GM23338 (cell line): ENCODE data around the gene MRPL38. TPM values are rescaled to one million over a fixed set of nuclear protein-coding genes. Genes with fewer than 3 reads are reported as not detected.

Source experiments
- ATAC-seq: fragments of 200-7000 bp; cut with Tn5 transposase; 3 replicates; pipeline ENCODE4 v1.9.1; 2020
- DNase-seq: peaks from one replicate; pipeline ENCODE4 v3.0.0-alpha.2; 2015; ENCODE audit warnings: low spot score
- H2AFZ ChIP-seq: fragments of 200-600 bp; sonication (generic); 2 replicates; pipeline ENCODE4 v1.8.0; 2016; ENCODE audit warnings: antibody characterized with exemption, mild to moderate bottlenecking, moderate library complexity
- H3F3A ChIP-seq: fragments of 200-600 bp; sonication (generic); replicated peaks from 2 replicates; pipeline ENCODE4 v1.8.0; 2017; ENCODE audit warnings: antibody characterized with exemption, mixed run types, low read depth
- H3K27ac ChIP-seq: fragments of 200-600 bp; sonication (generic); 2 replicates; pipeline ENCODE4 v1.6.1; 2016; ENCODE audit warnings: low read depth
- H3K27me3 ChIP-seq: fragments of 200-600 bp; sonication (generic); 2 replicates; pipeline ENCODE4 v1.8.0; 2016; ENCODE audit warnings: mild to moderate bottlenecking, mixed run types, moderate library complexity; ENCODE audit not compliant: insufficient read depth
- H3K36me3 ChIP-seq: fragments of 200-600 bp; sonication (generic); 2 replicates; pipeline ENCODE4 v1.8.0; 2016; ENCODE audit warnings: mild to moderate bottlenecking; ENCODE audit not compliant: insufficient read depth
- H3K4me1 ChIP-seq: fragments of 200-600 bp; sonication (generic); 2 replicates; pipeline ENCODE4 v1.8.0; 2016; ENCODE audit warnings: mild to moderate bottlenecking, moderate library complexity; ENCODE audit not compliant: insufficient read depth
- H3K4me2 ChIP-seq: fragments of 200-600 bp; sonication (generic); 2 replicates; pipeline ENCODE4 v1.7.1; 2017; ENCODE audit warnings: mixed run types
- H3K4me3 ChIP-seq: fragments of 200-600 bp; sonication (generic); 2 replicates; pipeline ENCODE4 v1.6.1; 2016; ENCODE audit warnings: mixed run types
- H3K79me2 ChIP-seq: fragments of 200-600 bp; sonication (generic); replicated peaks from 2 replicates; pipeline ENCODE4 v1.8.0; 2017; ENCODE audit warnings: mild to moderate bottlenecking; ENCODE audit not compliant: insufficient read depth
- H3K9me2 ChIP-seq: fragments of 200-600 bp; sonication (generic); 2 replicates; pipeline ENCODE4 v1.8.0; 2017; ENCODE audit not compliant: insufficient read depth
- H4K20me1 ChIP-seq: fragments of 200-600 bp; sonication (generic); replicated peaks from 2 replicates; pipeline ENCODE4 v1.8.0; 2017; ENCODE audit warnings: mild to moderate bottlenecking; ENCODE audit not compliant: insufficient read depth
- H3K27ac Mint-ChIP-seq: 2 replicates; pipeline ENCODE4 v1.8.0; 2020; ENCODE audit warnings: inconsistent platforms, mild to moderate bottlenecking, moderate library complexity, mixed read lengths
- H3K27me3 Mint-ChIP-seq: 3 replicates; pipeline ENCODE4 v1.8.0; 2022; ENCODE audit warnings: low read depth, mild to moderate bottlenecking, moderate library complexity, mixed read lengths, inconsistent platforms; ENCODE audit not compliant: insufficient read depth, poor library complexity
- H3K36me3 Mint-ChIP-seq: 3 replicates; pipeline ENCODE4 v1.8.0; 2021; ENCODE audit warnings: low read depth, mild to moderate bottlenecking, inconsistent platforms, moderate library complexity, mixed read lengths
- H3K4me1 Mint-ChIP-seq: 3 replicates; pipeline ENCODE4 v1.8.0; 2020; ENCODE audit warnings: mild to moderate bottlenecking, inconsistent platforms, mixed read lengths
- H3K4me3 Mint-ChIP-seq: 3 replicates; pipeline ENCODE4 v1.8.0; 2021; ENCODE audit warnings: moderate library complexity, mild to moderate bottlenecking, inconsistent platforms, mixed read lengths
- H3K9me3 Mint-ChIP-seq: 3 replicates; pipeline ENCODE4 v1.8.0; 2020; ENCODE audit warnings: moderate library complexity, mild to moderate bottlenecking, inconsistent platforms, mixed read lengths
- CREB1 ChIP-seq: fragments of 250-450 bp; sonication (Bioruptor Pico); IDR thresholded peaks from 2 replicates; pipeline ENCODE4 v1.5.0; 2020; ENCODE audit warnings: low read depth, mild to moderate bottlenecking, moderate library complexity
- ETS1 ChIP-seq: IDR thresholded peaks from 2 replicates; pipeline ENCODE4 v1.6.1; 2016; ENCODE audit warnings: antibody characterized with exemption
- EZH2 ChIP-seq: fragments of 200-600 bp; sonication (generic); IDR thresholded peaks from one replicate; pipeline ENCODE4 v1.8.0; 2017; ENCODE audit warnings: antibody characterized with exemption, mild to moderate bottlenecking, low read depth; ENCODE audit not compliant: unreplicated experiment
- EZH2phosphoT487 ChIP-seq: fragments of 200-600 bp; sonication (generic); IDR thresholded peaks from one replicate; pipeline ENCODE4 v1.8.1; 2018; ENCODE audit warnings: antibody characterized with exemption; ENCODE audit not compliant: unreplicated experiment
- JUNB ChIP-seq: IDR thresholded peaks from one replicate; pipeline ENCODE4 v1.6.1; 2016; ENCODE audit warnings: antibody characterized with exemption; ENCODE audit not compliant: unreplicated experiment
- NANOG ChIP-seq: IDR thresholded peaks from 2 replicates; pipeline ENCODE4 v1.6.1; 2016; ENCODE audit warnings: antibody characterized with exemption, borderline replicate concordance
- POLR2AphosphoS5 ChIP-seq: IDR thresholded peaks from 2 replicates; pipeline ENCODE4 v1.6.1; 2016; ENCODE audit warnings: antibody characterized with exemption, low read depth
- STAT1 ChIP-seq: IDR thresholded peaks from one replicate; pipeline ENCODE4 v1.6.1; 2016; ENCODE audit warnings: antibody characterized with exemption; ENCODE audit not compliant: unreplicated experiment
- ZNF114 ChIP-seq: fragments of 250-450 bp; sonication (Bioruptor Pico); IDR thresholded peaks from 2 replicates; pipeline ENCODE4 v1.5.0; 2020; ENCODE audit warnings: mild to moderate bottlenecking, moderate library complexity
- ZNF331 ChIP-seq: fragments of 250-450 bp; sonication (Bioruptor Pico); IDR thresholded peaks from 2 replicates; pipeline ENCODE4 v1.5.0; 2020; ENCODE audit warnings: low read depth, mild to moderate bottlenecking, moderate library complexity
- ZNF462 ChIP-seq: fragments of 250-450 bp; sonication (Bioruptor Pico); IDR thresholded peaks from 2 replicates; pipeline ENCODE4 v1.5.0; 2020; ENCODE audit warnings: mild to moderate bottlenecking, moderate library complexity
- polyA plus RNA-seq: library from polyadenylated mRNA; unstranded; fragments of >200 nt; fragmentation: Nextera tagmentation; extraction: Ambion mirVana; gene quantifications from 2 replicates; pipeline ENCODE4 v1.2.1, GENCODE V29; 2016
- total RNA-seq: library from RNA; depleted of rRNA; stranded (reverse); fragments of >200 nt; shearing (Covaris generic); gene quantifications from 2 replicates; pipeline ENCODE4 v1.2.3, GENCODE V29; 2014
- TF ChIP-seq, protein P1 (sequence below): IDR thresholded peaks from one replicate; pipeline ENCODE4 v1.6.1; 2018; ENCODE audit warnings: antibody characterized with exemption; ENCODE audit not compliant: unreplicated experiment
- TF ChIP-seq, protein P2 (sequence below), 2 experiments: fragments of 200-600 bp in 1 of 2; sonication (generic) in 1 of 2; conservative IDR thresholded peaks; 2 replicates each; pipeline versions ENCODE4 v1.5.1 to v1.6.1; 2016 to 2017; ENCODE audit warnings: antibody characterized with exemption in 2 of 2, low read depth in 2 of 2, mild to moderate bottlenecking in 2 of 2, moderate library complexity in 1 of 2

Gene MRPL38
- total and polyA plus RNA-seq, 2 experiments from 2014 or later = 63.6 to 90.0 TPM

DNA sequence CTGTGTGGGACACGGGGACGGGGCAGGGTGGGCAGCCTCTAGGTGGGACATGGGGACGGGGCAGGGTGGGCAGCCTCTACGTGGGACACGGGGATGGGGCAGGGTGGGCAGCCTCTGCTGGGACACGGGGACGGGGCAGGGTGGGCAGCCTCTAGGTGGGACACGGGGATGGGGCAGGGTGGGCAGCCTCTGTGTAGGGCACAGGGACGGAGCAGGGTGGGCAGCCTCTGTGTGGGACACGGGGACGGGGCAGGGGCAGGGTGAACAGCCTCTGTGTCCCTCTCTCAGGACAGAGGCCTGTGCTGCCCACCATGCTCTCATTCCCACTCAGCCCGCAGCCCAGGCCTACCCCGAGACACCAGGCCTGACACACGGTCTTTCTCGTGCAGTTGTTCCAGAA is 16.9 kb upstream of the MRPL38 start:
- H3K36me3 ChIP-seq = no peaks in the 10 kb centered on the region
- no peaks in the 10 kb centered on the region for H3F3A ChIP-seq
- peaks cover 13% of the 10 kb centered on the region for H3K27me3 Mint-ChIP-seq
- ATAC-seq (no peak), DNase-seq (no peak)
- no peak overlapping the region for H3K27ac ChIP-seq
- H2AFZ ChIP-seq = no peak overlapping the region
- H3K4me1 ChIP-seq = no peaks in the 10 kb centered on the region
- H3K27me3 ChIP-seq = no peaks in the 10 kb centered on the region
- H3K4me2 ChIP-seq = no peak overlapping the region
- no peaks in the 10 kb centered on the region for H4K20me1 ChIP-seq
- H3K4me3 ChIP-seq = no peak overlapping the region
- H3K36me3 Mint-ChIP-seq = peaks cover 8% of the 10 kb centered on the region
- no peaks in the 10 kb centered on the region for H3K9me2 ChIP-seq
- no peak overlapping the region for H3K4me3 Mint-ChIP-seq
- no peaks in the 10 kb centered on the region for H3K4me1 Mint-ChIP-seq
- H3K9me3 Mint-ChIP-seq = no peaks in the 10 kb centered on the region
- no peak overlapping the region for H3K27ac Mint-ChIP-seq
- H3K79me2 ChIP-seq = no peaks in the 10 kb centered on the region
- TF ChIP-seq EZH2 (no peak), ETS1 (no peak), NANOG (no peak), CREB1 (CRISPR knock-in tag) (no peak), ZNF114 (CRISPR knock-in tag) (no peak), JUNB (no peak), POLR2AphosphoS5 (no peak), STAT1 (no peak), EZH2phosphoT487 (no peak), ZNF331 (CRISPR knock-in tag) (no peak), ZNF462 (no peak)
- TF ChIP-seq, protein P1, sequence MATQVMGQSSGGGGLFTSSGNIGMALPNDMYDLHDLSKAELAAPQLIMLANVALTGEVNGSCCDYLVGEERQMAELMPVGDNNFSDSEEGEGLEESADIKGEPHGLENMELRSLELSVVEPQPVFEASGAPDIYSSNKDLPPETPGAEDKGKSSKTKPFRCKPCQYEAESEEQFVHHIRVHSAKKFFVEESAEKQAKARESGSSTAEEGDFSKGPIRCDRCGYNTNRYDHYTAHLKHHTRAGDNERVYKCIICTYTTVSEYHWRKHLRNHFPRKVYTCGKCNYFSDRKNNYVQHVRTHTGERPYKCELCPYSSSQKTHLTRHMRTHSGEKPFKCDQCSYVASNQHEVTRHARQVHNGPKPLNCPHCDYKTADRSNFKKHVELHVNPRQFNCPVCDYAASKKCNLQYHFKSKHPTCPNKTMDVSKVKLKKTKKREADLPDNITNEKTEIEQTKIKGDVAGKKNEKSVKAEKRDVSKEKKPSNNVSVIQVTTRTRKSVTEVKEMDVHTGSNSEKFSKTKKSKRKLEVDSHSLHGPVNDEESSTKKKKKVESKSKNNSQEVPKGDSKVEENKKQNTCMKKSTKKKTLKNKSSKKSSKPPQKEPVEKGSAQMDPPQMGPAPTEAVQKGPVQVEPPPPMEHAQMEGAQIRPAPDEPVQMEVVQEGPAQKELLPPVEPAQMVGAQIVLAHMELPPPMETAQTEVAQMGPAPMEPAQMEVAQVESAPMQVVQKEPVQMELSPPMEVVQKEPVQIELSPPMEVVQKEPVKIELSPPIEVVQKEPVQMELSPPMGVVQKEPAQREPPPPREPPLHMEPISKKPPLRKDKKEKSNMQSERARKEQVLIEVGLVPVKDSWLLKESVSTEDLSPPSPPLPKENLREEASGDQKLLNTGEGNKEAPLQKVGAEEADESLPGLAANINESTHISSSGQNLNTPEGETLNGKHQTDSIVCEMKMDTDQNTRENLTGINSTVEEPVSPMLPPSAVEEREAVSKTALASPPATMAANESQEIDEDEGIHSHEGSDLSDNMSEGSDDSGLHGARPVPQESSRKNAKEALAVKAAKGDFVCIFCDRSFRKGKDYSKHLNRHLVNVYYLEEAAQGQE = no peak
- TF ChIP-seq, protein P2, sequence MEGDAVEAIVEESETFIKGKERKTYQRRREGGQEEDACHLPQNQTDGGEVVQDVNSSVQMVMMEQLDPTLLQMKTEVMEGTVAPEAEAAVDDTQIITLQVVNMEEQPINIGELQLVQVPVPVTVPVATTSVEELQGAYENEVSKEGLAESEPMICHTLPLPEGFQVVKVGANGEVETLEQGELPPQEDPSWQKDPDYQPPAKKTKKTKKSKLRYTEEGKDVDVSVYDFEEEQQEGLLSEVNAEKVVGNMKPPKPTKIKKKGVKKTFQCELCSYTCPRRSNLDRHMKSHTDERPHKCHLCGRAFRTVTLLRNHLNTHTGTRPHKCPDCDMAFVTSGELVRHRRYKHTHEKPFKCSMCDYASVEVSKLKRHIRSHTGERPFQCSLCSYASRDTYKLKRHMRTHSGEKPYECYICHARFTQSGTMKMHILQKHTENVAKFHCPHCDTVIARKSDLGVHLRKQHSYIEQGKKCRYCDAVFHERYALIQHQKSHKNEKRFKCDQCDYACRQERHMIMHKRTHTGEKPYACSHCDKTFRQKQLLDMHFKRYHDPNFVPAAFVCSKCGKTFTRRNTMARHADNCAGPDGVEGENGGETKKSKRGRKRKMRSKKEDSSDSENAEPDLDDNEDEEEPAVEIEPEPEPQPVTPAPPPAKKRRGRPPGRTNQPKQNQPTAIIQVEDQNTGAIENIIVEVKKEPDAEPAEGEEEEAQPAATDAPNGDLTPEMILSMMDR (conservative IDR thresholded peaks at IDR 0.05; ENCODE audit: low read depth in 2 of 2) = no peak
